Activated naive CD8-positive, alpha-beta T cell treated with anti-CD3 and anti-CD28 coated beads, Interleukin-2, amount 50 U/mL, for 16 hours (primary cell): ENCODE measurements around the gene PCNX1.

ENCODE experiments used
- DNase-seq: peaks from one replicate; pipeline ENCODE4 v3.0.0-alpha.2; 2020; ENCODE audit warnings: low read depth, low spot score

Gene PCNX1

GRCh38 chr14:71148627-71149026 lies 241.4 kb downstream of the PCNX1 start:
- no peak for DNase-seq

- DNase-seq, result no peak
These were observed 243.5 kb downstream of the PCNX1 start for GRCh38 chr14:71150737-71151136.

GRCh38 chr14:71155743-71156142 lies 248.5 kb downstream of the PCNX1 start:
- no peak for DNase-seq

- DNase-seq, result no peak
These were observed 256.0 kb downstream of the PCNX1 start for GRCh38 chr14:71163050-71163841.

- no peak for DNase-seq
These were observed 256.8 kb downstream of the PCNX1 start for GRCh38 chr14:71163842-71164629.
